Measurements from ENCODE around the gene TBX4.
"Not testable (repeated sequence)": the region's sequence is repeated elsewhere in the genome, so short reads cannot be mapped to it uniquely, and the experiment has no call there.

TBX4 gene

GRCh38 chr17:61527441-61527840 lies 75.2 kb downstream of the TBX4 start:
- DNase-seq (ENCODE audit: low spot score): not testable (repeated sequence)

- no peak for DNase-seq (ENCODE audit: low spot score)
Measured at GRCh38 chr17:61528171-61528570, 75.9 kb downstream of the TBX4 start.

- DNase-seq (ENCODE audit: low spot score): no peak
Measured at GRCh38 chr17:61531223-61531622, 79.0 kb downstream of the TBX4 start.

DNA sequence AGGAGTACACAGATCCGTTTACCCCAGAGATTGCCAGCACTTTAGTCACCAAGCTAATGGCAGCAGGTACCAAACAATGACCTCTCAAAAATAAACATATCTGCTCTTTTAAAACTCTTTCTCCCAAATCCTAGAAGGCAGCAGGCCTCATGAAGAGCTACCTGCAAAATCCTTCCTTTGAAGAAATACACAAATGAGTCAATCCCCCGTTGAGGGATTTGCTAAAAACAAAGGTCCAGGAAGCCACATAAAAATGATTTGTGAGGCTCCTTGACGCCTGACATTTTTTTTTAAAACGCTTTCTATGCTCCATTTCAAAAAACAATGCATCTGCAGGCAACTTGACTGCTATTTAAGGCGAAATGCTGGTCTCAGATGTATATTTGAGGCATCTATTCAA lies 80.6 kb downstream of the TBX4 start:
- no peak for DNase-seq (ENCODE audit: low spot score)

- DNase-seq (ENCODE audit: low spot score): no peak
Measured at GRCh38 chr17:61533797-61534196, 81.6 kb downstream of the TBX4 start.

- DNase-seq (ENCODE audit: low spot score): no peak
Measured at GRCh38 chr17:61534414-61534813, 82.2 kb downstream of the TBX4 start.
